Measurements from ENCODE around the gene THBD.

DNA sequence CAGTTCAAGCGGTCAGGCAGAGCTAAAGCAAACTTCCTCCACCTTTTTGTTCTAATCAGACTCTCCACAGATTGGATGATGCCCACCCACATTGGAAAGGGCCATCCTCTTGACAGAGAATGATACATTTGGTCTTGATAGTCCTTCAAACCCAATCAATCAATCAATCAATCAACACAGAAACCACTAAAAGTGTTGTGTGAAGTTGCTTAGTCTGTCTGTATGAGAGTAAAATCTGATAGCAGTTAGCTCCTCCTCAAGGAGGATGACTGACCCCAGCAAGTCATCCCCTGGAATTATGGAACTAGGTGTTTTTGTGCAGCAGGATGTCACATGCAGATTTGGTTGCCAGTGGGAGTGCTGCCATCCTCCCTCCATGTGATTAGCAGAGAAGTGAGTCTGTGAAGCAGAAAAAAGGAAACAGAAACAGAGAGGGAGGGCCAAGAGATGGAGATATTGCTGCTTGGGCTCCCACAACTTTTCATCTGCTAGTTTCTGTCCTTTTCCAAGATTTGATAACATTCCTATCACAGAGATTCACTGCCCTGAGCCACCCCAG is 46.3 kb downstream of the THBD start:
- TF ChIP-seq, protein P1, sequence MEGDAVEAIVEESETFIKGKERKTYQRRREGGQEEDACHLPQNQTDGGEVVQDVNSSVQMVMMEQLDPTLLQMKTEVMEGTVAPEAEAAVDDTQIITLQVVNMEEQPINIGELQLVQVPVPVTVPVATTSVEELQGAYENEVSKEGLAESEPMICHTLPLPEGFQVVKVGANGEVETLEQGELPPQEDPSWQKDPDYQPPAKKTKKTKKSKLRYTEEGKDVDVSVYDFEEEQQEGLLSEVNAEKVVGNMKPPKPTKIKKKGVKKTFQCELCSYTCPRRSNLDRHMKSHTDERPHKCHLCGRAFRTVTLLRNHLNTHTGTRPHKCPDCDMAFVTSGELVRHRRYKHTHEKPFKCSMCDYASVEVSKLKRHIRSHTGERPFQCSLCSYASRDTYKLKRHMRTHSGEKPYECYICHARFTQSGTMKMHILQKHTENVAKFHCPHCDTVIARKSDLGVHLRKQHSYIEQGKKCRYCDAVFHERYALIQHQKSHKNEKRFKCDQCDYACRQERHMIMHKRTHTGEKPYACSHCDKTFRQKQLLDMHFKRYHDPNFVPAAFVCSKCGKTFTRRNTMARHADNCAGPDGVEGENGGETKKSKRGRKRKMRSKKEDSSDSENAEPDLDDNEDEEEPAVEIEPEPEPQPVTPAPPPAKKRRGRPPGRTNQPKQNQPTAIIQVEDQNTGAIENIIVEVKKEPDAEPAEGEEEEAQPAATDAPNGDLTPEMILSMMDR (conservative IDR thresholded peaks at IDR 0.05 in 1 of 2, IDR thresholded peaks at IDR 0.05 in 1 of 2; ENCODE audit: low read depth in 1 of 2, low read length in 2 of 2) = no peak
- no peak for TF ChIP-seq EZH2 (IDR thresholded peaks at IDR 0.05; ENCODE audit: low read length, missing control alignments)
